GM12878 (cell line): ENCODE data around the gene SLC34A3. TPM values are rescaled to one million over a fixed set of nuclear protein-coding genes. Genes with fewer than 3 reads are reported as not detected.
A peak's percentile ranks its signal among the peaks of the same experiment; 100 is the strongest.

ENCODE experiments used
- BCL11A ChIP-seq: IDR thresholded peaks from 2 replicates; pipeline ENCODE4 v1.6.1; 2011; ENCODE audit warnings: low read depth, low read length
- CEBPZ ChIP-seq: fragments of 150-350 bp; IDR thresholded peaks from 2 replicates; pipeline ENCODE4 v1.6.1; 2016; ENCODE audit warnings: low read depth, low read length
- CREM ChIP-seq: IDR thresholded peaks from 2 replicates; pipeline ENCODE4 v1.6.1; 2014; ENCODE audit warnings: antibody characterized with exemption, low read depth
- DPF2 ChIP-seq: fragments of 450-650 bp; IDR thresholded peaks from 2 replicates; pipeline ENCODE4 v1.6.1; 2017; ENCODE audit warnings: mild to moderate bottlenecking
- EED ChIP-seq: sonication (generic); IDR thresholded peaks from 2 replicates; pipeline ENCODE4 v1.6.1; 2016; ENCODE audit warnings: antibody characterized with exemption, low read depth
- EGR1 ChIP-seq, 2 experiments: IDR thresholded peaks; 1 replicate in 1 of 2; 2 replicates in 1 of 2; pipeline ENCODE4 v1.6.1; 2011 to 2012; ENCODE audit warnings: low read depth in 2 of 2, low read length in 2 of 2, borderline replicate concordance in 1 of 2, mild to moderate bottlenecking in 1 of 2, moderate library complexity in 1 of 2
- EP300 ChIP-seq, 2 experiments: fragments of 150-350 bp in 1 of 2; IDR thresholded peaks; 2 replicates each; pipeline ENCODE4 v1.6.1; 2011 to 2012; ENCODE audit warnings: low read depth in 2 of 2, low read length in 2 of 2, borderline replicate concordance in 1 of 2, improper control_type of control experiment in 1 of 2, inconsistent platforms in 1 of 2; ENCODE audit not compliant: control insufficient read depth in 1 of 2
- EZH2 ChIP-seq: IDR thresholded peaks from 2 replicates; pipeline ENCODE4 v1.6.1; 2012; ENCODE audit warnings: low read depth, mild to moderate bottlenecking, control low read depth, inconsistent platforms, low read length, borderline replicate concordance; ENCODE audit not compliant: control insufficient read depth
- IKZF1 ChIP-seq: fragments of 450-650 bp; conservative IDR thresholded peaks from 2 replicates; pipeline ENCODE4 v1.6.1; 2017; ENCODE audit warnings: antibody characterized with exemption, mild to moderate bottlenecking
- JUNB ChIP-seq: IDR thresholded peaks from 2 replicates; pipeline ENCODE4 v1.6.1; 2016; ENCODE audit warnings: antibody characterized with exemption, mild to moderate bottlenecking
- KLF5 ChIP-seq: fragments of 450-650 bp; IDR thresholded peaks from 2 replicates; pipeline ENCODE4 v1.6.1; 2014; ENCODE audit warnings: mild to moderate bottlenecking; ENCODE audit not compliant: partially characterized antibody
- NBN ChIP-seq: fragments of 450-650 bp; IDR thresholded peaks from 2 replicates; pipeline ENCODE4 v1.6.1; 2016
- NR2F1 ChIP-seq: fragments of 450-650 bp; conservative IDR thresholded peaks from 2 replicates; pipeline ENCODE4 v1.6.1; 2017; ENCODE audit warnings: mild to moderate bottlenecking
- NRF1 ChIP-seq: conservative IDR thresholded peaks from 2 replicates; pipeline ENCODE4 v1.6.1; 2011; ENCODE audit warnings: mild to moderate bottlenecking, low read depth, low read length, improper control_type of control experiment
- RAD51 ChIP-seq: fragments of 450-650 bp; IDR thresholded peaks from 2 replicates; pipeline ENCODE4 v1.6.1; 2016; ENCODE audit warnings: moderate library complexity, mild to moderate bottlenecking, inconsistent platforms
- RUNX3 ChIP-seq: IDR thresholded peaks from 2 replicates; pipeline ENCODE4 v1.6.1; 2012; ENCODE audit warnings: low read length, inconsistent platforms
- SMAD5 ChIP-seq: IDR thresholded peaks from 2 replicates; pipeline ENCODE4 v1.6.1; 2016; ENCODE audit warnings: antibody characterized with exemption, low read depth
- SMC3 ChIP-seq: IDR thresholded peaks from 2 replicates; pipeline ENCODE4 v1.6.1; 2011; ENCODE audit warnings: low read length, improper control_type of control experiment, borderline replicate concordance
- TCF12 ChIP-seq: IDR thresholded peaks from 2 replicates; pipeline ENCODE4 v1.6.1; 2011; ENCODE audit warnings: low read depth, mild to moderate bottlenecking, low read length
- YY1 ChIP-seq: IDR thresholded peaks from 2 replicates; pipeline ENCODE4 v1.6.1; 2011; ENCODE audit warnings: low read depth, mild to moderate bottlenecking, low read length
- ZNF384 ChIP-seq: IDR thresholded peaks from 2 replicates; pipeline ENCODE4 v1.6.1; 2012; ENCODE audit warnings: low read depth, mild to moderate bottlenecking, low read length, improper control_type of control experiment, borderline replicate concordance
- ZZZ3 ChIP-seq: IDR thresholded peaks from 2 replicates; pipeline ENCODE4 v1.6.1; 2011; ENCODE audit warnings: low read depth; ENCODE audit not compliant: control insufficient read depth, insufficient read length
- polyA plus RNA-seq, 11 experiments: library from polyadenylated mRNA; depleted of rRNA in 4 of 11; unstranded in 6 of 11; stranded (reverse) in 5 of 11; fragments of >200 nt; fragmentation: Nextera tagmentation in 4 of 11; fragmentation: Illumina TruSeq in 1 of 11; extraction: Ambion mirVana in 4 of 11; extraction: Trizol in 1 of 11; gene quantifications; 1 replicate in 1 of 11; 2 replicates in 10 of 11; pipeline versions ENCODE4 v1.2.1 to v1.2.3, GENCODE V29; 2011 to 2016; ENCODE audit warnings: inconsistent platforms in 2 of 11, missing spikeins in 2 of 11, low read depth in 1 of 11
- total RNA-seq, 4 experiments: library from RNA; depleted of rRNA in 3 of 4; stranded (reverse); fragments of >200 nt in 3 of 4; fragmentation: Illumina TruSeq in 1 of 4; extraction: Trizol in 1 of 4; gene quantifications; 2 replicates each; pipeline versions ENCODE4 v1.2.1 to v1.2.3, GENCODE V29; 2013 to 2021
- TF ChIP-seq, protein P1 (sequence below): IDR thresholded peaks from 2 replicates; pipeline ENCODE4 v1.6.1; 2011; ENCODE audit warnings: borderline replicate concordance, low read depth, mild to moderate bottlenecking, moderate library complexity, low read length; ENCODE audit not compliant: insufficient read depth, poor library complexity, severe bottlenecking
- TF ChIP-seq, protein P2 (sequence below): fragments of 450-650 bp; formaldehyde crosslinking; IDR thresholded peaks from 2 replicates; pipeline ENCODE4 v1.4.0; 2022; ENCODE audit warnings: mild to moderate bottlenecking, moderate library complexity

The SLC34A3 gene
- total and polyA plus RNA-seq, 10 of the 15 experiments (the other 5 are each of a cell fraction or from before 2014, with no cell fraction given): not detected

- TF ChIP-seq EGR1 (IDR thresholded peaks at IDR 0.05; ENCODE audit: borderline replicate concordance in 1 of 2, low read depth in 2 of 2, low read length in 2 of 2): peak in 1 of 2 experiments; percentile 84; a peak in 2 of 3 replicates
- TF ChIP-seq BCL11A: no peak
- TF ChIP-seq EED: peak; percentile 68
- peak; percentile 46 for TF ChIP-seq NRF1
- TF ChIP-seq, protein P1, sequence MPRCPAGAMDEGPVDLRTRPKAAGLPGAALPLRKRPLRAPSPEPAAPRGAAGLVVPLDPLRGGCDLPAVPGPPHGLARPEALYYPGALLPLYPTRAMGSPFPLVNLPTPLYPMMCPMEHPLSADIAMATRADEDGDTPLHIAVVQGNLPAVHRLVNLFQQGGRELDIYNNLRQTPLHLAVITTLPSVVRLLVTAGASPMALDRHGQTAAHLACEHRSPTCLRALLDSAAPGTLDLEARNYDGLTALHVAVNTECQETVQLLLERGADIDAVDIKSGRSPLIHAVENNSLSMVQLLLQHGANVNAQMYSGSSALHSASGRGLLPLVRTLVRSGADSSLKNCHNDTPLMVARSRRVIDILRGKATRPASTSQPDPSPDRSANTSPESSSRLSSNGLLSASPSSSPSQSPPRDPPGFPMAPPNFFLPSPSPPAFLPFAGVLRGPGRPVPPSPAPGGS: no peak
- no peak for TF ChIP-seq JUNB
- peak; percentile 75; the same call in 1 of the 2 replicates for TF ChIP-seq DPF2
- TF ChIP-seq CEBPZ: no peak
- TF ChIP-seq KLF5: no peak
- TF ChIP-seq, protein P2, sequence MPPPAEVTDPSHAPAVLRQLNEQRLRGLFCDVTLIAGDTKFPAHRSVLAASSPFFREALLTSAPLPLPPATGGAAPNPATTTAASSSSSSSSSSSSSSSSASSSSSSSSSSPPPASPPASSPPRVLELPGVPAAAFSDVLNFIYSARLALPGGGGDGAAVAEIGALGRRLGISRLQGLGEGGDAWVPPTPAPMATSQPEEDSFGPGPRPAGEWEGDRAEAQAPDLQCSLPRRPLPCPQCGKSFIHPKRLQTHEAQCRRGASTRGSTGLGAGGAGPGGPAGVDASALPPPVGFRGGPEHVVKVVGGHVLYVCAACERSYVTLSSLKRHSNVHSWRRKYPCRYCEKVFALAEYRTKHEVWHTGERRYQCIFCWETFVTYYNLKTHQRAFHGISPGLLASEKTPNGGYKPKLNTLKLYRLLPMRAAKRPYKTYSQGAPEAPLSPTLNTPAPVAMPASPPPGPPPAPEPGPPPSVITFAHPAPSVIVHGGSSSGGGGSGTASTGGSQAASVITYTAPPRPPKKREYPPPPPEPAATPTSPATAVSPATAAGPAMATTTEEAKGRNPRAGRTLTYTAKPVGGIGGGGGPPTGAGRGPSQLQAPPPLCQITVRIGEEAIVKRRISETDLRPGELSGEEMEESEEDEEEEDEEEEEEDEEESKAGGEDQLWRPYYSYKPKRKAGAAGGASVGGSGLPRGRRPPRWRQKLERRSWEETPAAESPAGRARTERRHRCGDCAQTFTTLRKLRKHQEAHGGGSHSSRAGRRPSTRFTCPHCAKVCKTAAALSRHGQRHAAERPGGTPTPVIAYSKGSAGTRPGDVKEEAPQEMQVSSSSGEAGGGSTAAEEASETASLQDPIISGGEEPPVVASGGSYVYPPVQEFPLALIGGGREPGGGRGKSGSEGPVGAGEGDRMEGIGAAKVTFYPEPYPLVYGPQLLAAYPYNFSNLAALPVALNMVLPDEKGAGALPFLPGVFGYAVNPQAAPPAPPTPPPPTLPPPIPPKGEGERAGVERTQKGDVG (CRISPR knock-in tag): no peak
- TF ChIP-seq NBN: peak; percentile 84
- peak; percentile 64 for TF ChIP-seq RAD51
- TF ChIP-seq ZZZ3: no peak
- TF ChIP-seq YY1: peak; percentile 95
- no peak for TF ChIP-seq SMAD5
- peak; percentile 88 for TF ChIP-seq SMC3
- no peak for TF ChIP-seq EZH2
- TF ChIP-seq RUNX3: no peak
- no peak for TF ChIP-seq EP300 (IDR thresholded peaks at IDR 0.05; ENCODE audit: borderline replicate concordance in 1 of 2, control insufficient read depth in 1 of 2, low read depth in 2 of 2, low read length in 2 of 2)
- peak; percentile 66 for TF ChIP-seq NR2F1
- TF ChIP-seq CREM: peak; percentile 23; the same call in 1 of the 2 replicates
- TF ChIP-seq ZNF384: no peak
- peak; percentile 67 for TF ChIP-seq TCF12
- peak; percentile 91 for TF ChIP-seq IKZF1
These were observed 5.7 kb downstream of the SLC34A3 start (continued) for GRCh38 chr9:137236238-137236935.
